Stimulated activated CD4-positive, alpha-beta T cell treated with anti-CD3 and anti-CD28 coated beads, Interleukin-1b, Interleukin-23, amount 100 ng/mL, for 24 hours (primary cell): Measurements from ENCODE around the gene PNPLA5.

Experiments
- DNase-seq, 4 experiments: peaks; one replicate each; pipeline ENCODE4 v3.0.0-alpha.2; 2020; ENCODE audit warnings: low read depth in 4 of 4, low spot score in 1 of 4

The PNPLA5 gene, protein sequence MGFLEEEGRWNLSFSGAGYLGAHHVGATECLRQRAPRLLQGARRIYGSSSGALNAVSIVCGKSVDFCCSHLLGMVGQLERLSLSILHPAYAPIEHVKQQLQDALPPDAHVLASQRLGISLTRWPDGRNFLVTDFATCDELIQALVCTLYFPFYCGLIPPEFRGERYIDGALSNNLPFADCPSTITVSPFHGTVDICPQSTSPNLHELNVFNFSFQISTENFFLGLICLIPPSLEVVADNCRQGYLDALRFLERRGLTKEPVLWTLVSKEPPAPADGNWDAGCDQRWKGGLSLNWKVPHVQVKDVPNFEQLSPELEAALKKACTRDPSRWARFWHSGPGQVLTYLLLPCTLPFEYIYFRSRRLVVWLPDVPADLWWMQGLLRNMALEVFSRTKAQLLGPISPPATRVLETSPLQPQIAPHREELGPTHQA

GRCh38 chr22:43891360-43892182 lies at the start of gene PNPLA5:
Gene PNPLA5, minus strand, starts transcription at chr22:43892013. Its CDS starts 133 bp downstream, at chr22:43891880.
- peak in 1 of 4 experiments; percentile 21 for DNase-seq

GRCh38 chr22:43941449-43941848 lies 49.6 kb upstream of the PNPLA5 start:
- no peak for DNase-seq

DNA sequence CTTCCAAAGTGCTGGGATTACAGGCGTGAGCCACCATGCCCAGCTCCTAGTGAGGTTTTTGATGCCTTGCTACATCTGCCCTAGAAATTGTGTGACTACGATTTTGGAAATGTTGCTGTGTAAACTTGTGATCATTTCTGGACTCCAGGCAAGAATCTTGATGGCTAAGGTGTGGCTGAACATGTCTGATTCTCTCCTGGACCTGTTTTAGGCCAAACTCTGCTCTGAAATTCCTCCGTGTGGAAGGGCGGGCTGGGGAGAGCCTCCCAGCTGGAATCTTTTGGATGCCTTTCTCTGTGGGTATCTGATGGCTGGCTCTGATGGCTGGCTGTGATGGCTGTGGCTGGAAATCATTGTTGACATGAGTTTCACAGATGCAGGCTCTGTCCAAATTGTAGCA lies 40.0 kb upstream of the PNPLA5 start:
- DNase-seq: no peak

GRCh38 chr22:43928908-43929307 lies 37.1 kb upstream of the PNPLA5 start:
- no peak for DNase-seq

- DNase-seq: no peak
These were observed 36.7 kb upstream of the PNPLA5 start for GRCh38 chr22:43928468-43928867.

- no peak for DNase-seq
These were observed 34.5 kb upstream of the PNPLA5 start for GRCh38 chr22:43926349-43926710.

GRCh38 chr22:43925433-43926348 lies 33.9 kb upstream of the PNPLA5 start:
- no peak for DNase-seq

DNA sequence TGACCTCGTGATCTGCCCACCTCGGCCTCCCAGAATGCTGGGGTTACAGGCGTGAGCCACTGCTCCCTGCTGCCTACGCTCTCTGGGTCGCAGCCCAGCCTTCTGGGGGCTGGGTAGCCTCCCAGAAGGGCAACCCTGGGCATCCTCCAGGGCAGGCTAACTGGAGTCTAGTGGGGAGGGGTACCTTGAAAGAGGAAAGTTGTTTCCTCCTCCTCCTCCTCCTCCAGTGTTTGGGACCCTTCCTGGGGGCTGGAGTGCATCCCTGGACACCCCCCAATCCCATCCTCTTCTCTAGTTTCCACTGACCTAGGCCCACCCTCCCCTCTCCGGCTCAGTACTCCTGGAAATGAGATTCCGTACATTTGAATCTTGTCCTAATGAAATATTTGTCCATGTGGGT lies 33.1 kb upstream of the PNPLA5 start:
- DNase-seq: no peak

GRCh38 chr22:43923631-43924464 lies 32.0 kb upstream of the PNPLA5 start, which contains the start of gene PNPLA3:
Gene PNPLA3, plus strand, starts transcription at chr22:43923805. Its CDS starts 107 bp downstream, at chr22:43923912.
- DNase-seq: peak; percentile 43 to 80 (median 64)

DNA sequence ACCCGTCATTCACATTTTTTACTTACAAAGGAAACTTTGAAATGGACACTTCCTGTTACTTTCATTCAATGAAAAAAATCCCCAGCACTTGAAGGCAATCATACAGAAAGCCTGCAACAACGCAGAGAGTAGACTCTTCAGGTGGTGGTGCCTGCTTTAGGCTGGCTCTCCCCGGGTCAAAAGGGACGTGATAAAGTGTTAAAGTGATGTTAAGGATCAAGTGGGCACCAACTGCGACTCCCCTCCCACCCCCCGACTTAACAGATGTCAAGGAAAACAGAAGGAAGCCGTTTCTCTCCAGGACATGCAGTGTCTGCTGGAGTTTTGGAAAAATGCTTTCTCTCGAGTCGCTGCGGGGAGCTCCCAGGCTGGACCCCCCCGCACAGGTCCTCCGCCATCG lies 31.4 kb upstream of the PNPLA5 start:
- DNase-seq: no peak

GRCh38 chr22:43922123-43922522 lies 30.3 kb upstream of the PNPLA5 start:
- no peak for DNase-seq

GRCh38 chr22:43921370-43921769 lies 29.6 kb upstream of the PNPLA5 start:
- no peak for DNase-seq

GRCh38 chr22:43919106-43919973 lies 27.5 kb upstream of the PNPLA5 start:
- no peak for DNase-seq

- no peak for DNase-seq
These were observed 25.7 kb upstream of the PNPLA5 start for GRCh38 chr22:43917521-43917920.

- DNase-seq: no peak
These were observed 19.5 kb upstream of the PNPLA5 start for GRCh38 chr22:43911351-43911750.

DNA sequence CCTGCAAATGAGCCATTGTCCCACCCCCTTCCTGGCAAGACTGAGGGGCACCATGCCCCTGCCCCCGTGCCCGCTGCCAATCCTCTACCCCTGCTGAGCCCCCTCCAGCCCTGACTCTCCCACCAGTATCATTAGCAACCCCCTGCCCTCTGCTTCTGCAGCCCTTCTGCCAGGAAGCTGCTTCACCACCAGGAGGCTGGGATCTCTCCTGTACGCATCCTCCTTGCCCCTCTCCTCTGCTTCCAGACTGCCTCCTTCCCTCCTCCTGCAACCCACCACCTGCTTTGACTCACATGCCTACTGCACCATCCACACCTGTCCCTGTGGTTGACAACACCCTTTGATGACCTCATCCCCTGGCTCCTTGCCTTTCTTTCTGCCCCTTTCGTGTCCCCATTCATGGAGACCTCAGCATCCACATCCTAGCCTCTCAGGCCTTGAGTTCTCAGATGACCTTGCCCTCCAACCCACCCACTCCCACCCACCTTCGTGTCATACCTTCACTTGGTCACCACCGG lies 18.4 kb upstream of the PNPLA5 start:
- DNase-seq: no peak

GRCh38 chr22:43909708-43910107 lies 17.9 kb upstream of the PNPLA5 start:
- DNase-seq: no peak

DNA sequence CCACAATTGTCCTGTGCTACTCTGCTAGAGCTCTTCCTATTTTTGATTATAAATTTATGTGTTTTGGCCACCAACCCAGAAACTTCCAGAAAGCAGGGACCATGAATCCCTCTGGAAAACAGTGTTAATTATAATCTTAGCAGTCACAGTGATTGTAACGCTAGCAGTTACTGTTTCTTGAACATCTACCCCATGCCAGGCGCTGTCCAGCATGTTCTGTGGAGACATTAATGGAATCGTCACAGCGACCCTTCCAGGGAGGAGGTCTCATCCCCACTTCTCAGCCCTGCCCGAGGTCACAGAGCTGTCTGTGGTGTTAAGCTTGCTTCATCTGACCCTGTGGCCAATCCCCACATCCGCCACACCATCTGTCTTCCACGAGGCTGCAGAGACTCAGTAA lies 13.9 kb upstream of the PNPLA5 start:
- DNase-seq: no peak

DNA sequence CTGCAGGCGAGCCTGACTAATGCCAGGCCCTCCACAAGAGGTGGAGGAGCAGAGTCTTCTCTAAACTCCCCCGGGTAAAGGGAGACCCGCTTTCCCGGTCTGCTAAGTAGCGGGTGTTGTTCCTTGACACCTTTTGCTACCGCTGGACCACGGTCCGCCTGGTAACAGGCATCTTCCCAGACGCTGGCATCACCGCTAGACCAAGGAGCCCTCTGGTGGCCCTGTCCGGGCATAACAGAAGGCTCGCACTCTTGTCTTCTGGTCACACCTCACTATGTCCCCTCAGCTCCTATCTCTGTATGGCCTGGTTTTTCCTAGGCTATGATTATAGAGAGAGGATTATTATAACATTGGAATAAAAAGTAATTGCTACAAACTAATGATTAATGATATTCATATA lies 12.6 kb upstream of the PNPLA5 start:
- DNase-seq: peak in 1 of 4 experiments; percentile 16
